Retinal pigment epithelial cell (primary cell): ENCODE data around the gene PROX1.

Experiments
- DNase-seq: peaks from one replicate; pipeline ENCODE4 v3.0.0-alpha.2; 2010; ENCODE audit warnings: low read depth
- H3K4me3 ChIP-seq: 2 replicates; pipeline ENCODE4 v1.5.1; 2011; ENCODE audit warnings: mild to moderate bottlenecking, low read length, control low read depth, moderate library complexity
- CTCF ChIP-seq: conservative IDR thresholded peaks from 2 replicates; pipeline ENCODE4 v1.5.1; 2011; ENCODE audit warnings: low read depth, low read length, control low read depth, inconsistent platforms

The PROX1 gene

GRCh38 chr1:214006845-214007244 is 19.1 kb downstream of the PROX1 start:
- H3K4me3 ChIP-seq, result no peak overlapping the region
- TF ChIP-seq CTCF, result no peak

GRCh38 chr1:214008347-214008746 is 20.6 kb downstream of the PROX1 start:
- no peak for DNase-seq
- TF ChIP-seq CTCF, result no peak
- no peak overlapping the region for H3K4me3 ChIP-seq

More at GRCh38 chr1:214006845-214007244, 19.1 kb downstream of the PROX1 start:
- no peak for DNase-seq

GRCh38 chr1:214008791-214009422 is 21.1 kb downstream of the PROX1 start:
- no peak for TF ChIP-seq CTCF
- no peak for DNase-seq
- H3K4me3 ChIP-seq, result no peak overlapping the region

GRCh38 chr1:214009423-214010196 is 21.8 kb downstream of the PROX1 start:
- TF ChIP-seq CTCF, result no peak
- DNase-seq, result no peak
- no peak overlapping the region for H3K4me3 ChIP-seq

GRCh38 chr1:214010197-214010573 is 22.4 kb downstream of the PROX1 start:
- H3K4me3 ChIP-seq, result no peak overlapping the region
- no peak for TF ChIP-seq CTCF

GRCh38 chr1:214010717-214011116 is 22.9 kb downstream of the PROX1 start:
- DNase-seq, result no peak
- TF ChIP-seq CTCF, result no peak
- no peak overlapping the region for H3K4me3 ChIP-seq

More at GRCh38 chr1:214010197-214010573, 22.4 kb downstream of the PROX1 start:
- DNase-seq, result no peak

GRCh38 chr1:214012418-214012817 is 24.6 kb downstream of the PROX1 start:
- no peak for TF ChIP-seq CTCF
- no peak overlapping the region for H3K4me3 ChIP-seq
- no peak for DNase-seq
